Activated naive CD8-positive, alpha-beta T cell treated with anti-CD3 and anti-CD28 coated beads, Interleukin-2, amount 50 U/mL, for 24 hours (primary cell): ENCODE results near the gene OLR1.
A peak's percentile ranks its signal among the peaks of the same experiment; 100 is the strongest.
"Not testable (repeated sequence)": the region's sequence is repeated elsewhere in the genome, so short reads cannot be mapped to it uniquely, and the experiment has no call there.

ENCODE experiments used
- ATAC-seq: fragments of 150-1000 bp; cut with Tn5 transposase; one replicate; pipeline ENCODE4 v1.10.0; 2021
- DNase-seq: peaks from one replicate; pipeline ENCODE4 v3.0.0; 2021
- H3K27ac Mint-ChIP-seq: one replicate; pipeline ENCODE4 v1.8.0; 2021; ENCODE audit warnings: mild to moderate bottlenecking, mixed read lengths
- H3K27me3 Mint-ChIP-seq: one replicate; pipeline ENCODE4 v1.8.0; 2021; ENCODE audit warnings: mixed read lengths
- H3K36me3 Mint-ChIP-seq: one replicate; pipeline ENCODE4 v1.8.0; 2021; ENCODE audit warnings: low read depth, mixed read lengths
- H3K4me1 Mint-ChIP-seq: one replicate; pipeline ENCODE4 v1.8.0; 2021; ENCODE audit warnings: mixed read lengths
- H3K4me3 Mint-ChIP-seq: one replicate; pipeline ENCODE4 v1.8.0; 2021; ENCODE audit warnings: mild to moderate bottlenecking, moderate library complexity, mixed read lengths
- H3K9me3 Mint-ChIP-seq: one replicate; pipeline ENCODE4 v1.8.0; 2021; ENCODE audit warnings: mixed read lengths

OLR1 gene

DNA sequence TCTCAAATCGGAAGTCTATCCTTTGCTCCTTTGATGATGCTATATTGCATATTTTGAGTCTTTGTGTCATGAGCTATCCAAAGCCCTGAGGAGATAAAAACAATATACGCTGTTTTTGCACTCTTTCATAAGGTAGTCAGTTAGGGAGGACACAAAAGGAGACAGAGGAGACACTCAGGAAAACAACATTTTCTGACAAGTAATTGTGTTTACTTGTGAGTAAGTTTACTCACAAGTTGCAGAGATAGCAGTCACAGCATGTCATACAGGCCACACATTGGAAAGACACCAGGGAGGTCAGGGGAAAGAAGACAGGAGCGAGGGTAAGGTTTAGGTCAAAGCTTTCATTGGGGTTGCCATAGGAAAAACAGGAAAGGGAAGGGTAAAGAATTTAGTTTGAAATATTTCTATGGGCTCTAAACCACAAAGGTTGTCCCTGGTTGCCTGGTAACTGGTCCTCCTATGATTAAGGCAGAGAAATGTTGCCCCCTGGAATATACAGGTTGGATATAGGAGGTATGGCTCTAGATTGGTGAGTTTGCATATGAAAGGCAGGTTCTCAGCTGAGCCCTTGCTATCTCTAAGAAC is 33.4 kb upstream of the OLR1 start:
- no peak overlapping the region for H3K27ac Mint-ChIP-seq
- H3K9me3 Mint-ChIP-seq: no peaks in the 10 kb centered on the region
- H3K4me3 Mint-ChIP-seq: no peak overlapping the region
- peaks cover 4% of the 10 kb centered on the region for H3K27me3 Mint-ChIP-seq
- DNase-seq (no peak), ATAC-seq (no peak)
- H3K36me3 Mint-ChIP-seq: no peaks in the 10 kb centered on the region
- no peaks in the 10 kb centered on the region for H3K4me1 Mint-ChIP-seq

DNA sequence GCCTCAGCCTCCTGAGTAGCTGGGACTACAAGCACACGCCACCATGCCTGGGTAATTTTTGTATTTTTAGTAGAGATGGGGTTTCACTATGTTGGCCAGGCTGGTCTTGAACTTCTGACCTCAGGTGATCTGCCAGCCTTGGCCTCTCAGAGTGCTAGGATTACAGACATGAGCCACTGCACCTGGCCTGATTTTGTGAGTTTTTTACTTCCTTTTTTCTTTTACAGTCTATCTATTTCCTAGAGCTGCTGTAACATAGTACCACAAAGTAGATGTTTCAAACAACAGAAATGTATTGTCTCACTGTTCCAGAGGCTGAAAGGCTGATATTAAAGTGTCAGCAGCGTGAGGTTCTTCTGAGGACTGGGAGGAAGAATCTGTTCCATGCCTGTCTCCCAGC is 32.6 kb upstream of the OLR1 start:
- H3K4me3 Mint-ChIP-seq, DNase-seq, ATAC-seq, H3K36me3 Mint-ChIP-seq, H3K27me3 Mint-ChIP-seq, H3K27ac Mint-ChIP-seq, H3K4me1 Mint-ChIP-seq, H3K9me3 Mint-ChIP-seq: not testable (repeated sequence)

DNA sequence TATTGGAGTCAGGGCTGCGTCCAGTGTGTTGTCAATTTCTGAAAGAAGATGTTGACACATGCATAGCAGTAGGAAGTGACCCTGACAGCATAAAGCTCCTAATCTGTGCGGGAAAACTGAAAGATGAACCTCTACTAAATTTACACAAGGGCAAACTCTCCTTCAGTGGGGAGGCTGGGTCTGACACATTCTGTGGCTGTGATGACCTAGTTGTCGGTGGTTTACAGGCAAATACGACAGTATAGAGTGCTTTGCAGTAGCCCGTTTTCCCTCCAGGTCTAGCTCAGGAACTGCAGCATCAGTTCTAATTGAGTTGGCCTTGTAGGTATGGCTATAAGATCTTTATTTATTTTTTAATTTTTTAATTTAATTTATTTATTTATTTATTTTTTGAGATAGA is 25.9 kb upstream of the OLR1 start:
- H3K36me3 Mint-ChIP-seq: no peaks in the 10 kb centered on the region
- no peak for ATAC-seq
- no peak overlapping the region for H3K4me3 Mint-ChIP-seq
- H3K27ac Mint-ChIP-seq: no peak overlapping the region
- peaks cover 8% of the 10 kb centered on the region for H3K4me1 Mint-ChIP-seq
- no peak for DNase-seq
- H3K27me3 Mint-ChIP-seq: peaks cover 12% of the 10 kb centered on the region
- no peaks in the 10 kb centered on the region for H3K9me3 Mint-ChIP-seq

GRCh38 chr12:10196210-10196609 is 24.3 kb upstream of the OLR1 start:
- H3K4me1 Mint-ChIP-seq: peaks cover 8% of the 10 kb centered on the region
- H3K27me3 Mint-ChIP-seq: peaks cover 20% of the 10 kb centered on the region
- no peak overlapping the region for H3K27ac Mint-ChIP-seq
- no peak overlapping the region for H3K4me3 Mint-ChIP-seq
- no peaks in the 10 kb centered on the region for H3K36me3 Mint-ChIP-seq
- no peak for ATAC-seq
- no peaks in the 10 kb centered on the region for H3K9me3 Mint-ChIP-seq
- no peak for DNase-seq

DNA sequence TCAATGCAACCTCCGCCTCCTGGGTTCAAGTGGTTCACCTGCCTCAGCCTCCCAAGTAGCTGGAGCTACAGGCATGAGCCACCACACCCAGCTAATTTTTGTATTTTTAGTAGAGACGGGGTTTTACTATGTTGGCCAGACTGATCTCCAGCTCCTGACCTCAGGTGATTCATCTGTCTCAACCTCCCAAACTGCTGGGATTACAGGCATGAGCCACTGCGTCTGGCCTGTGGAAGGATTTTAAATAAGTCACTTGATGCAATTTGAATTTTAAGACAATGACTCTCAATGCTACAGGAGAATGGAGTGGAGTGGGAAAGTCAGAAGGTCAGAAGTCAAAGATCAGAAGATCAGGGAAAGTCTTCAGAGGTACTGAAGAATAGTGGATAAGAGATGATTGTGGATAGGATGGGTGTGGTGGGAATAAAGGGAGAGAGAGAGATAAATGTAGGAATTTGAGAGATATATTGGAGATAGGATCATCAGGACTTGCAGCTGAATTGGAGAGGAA is 22.3 kb upstream of the OLR1 start:
- Mint-ChIP-seq H3K4me1 (peaks cover 8% of the 10 kb centered on the region), H3K9me3 (no peaks in the 10 kb centered on the region), H3K36me3 (no peaks in the 10 kb centered on the region), H3K27me3 (peaks cover 24% of the 10 kb centered on the region), H3K4me3 (no peak overlapping the region), H3K27ac (no peak overlapping the region)
- ATAC-seq (no peak), DNase-seq (no peak)

DNA sequence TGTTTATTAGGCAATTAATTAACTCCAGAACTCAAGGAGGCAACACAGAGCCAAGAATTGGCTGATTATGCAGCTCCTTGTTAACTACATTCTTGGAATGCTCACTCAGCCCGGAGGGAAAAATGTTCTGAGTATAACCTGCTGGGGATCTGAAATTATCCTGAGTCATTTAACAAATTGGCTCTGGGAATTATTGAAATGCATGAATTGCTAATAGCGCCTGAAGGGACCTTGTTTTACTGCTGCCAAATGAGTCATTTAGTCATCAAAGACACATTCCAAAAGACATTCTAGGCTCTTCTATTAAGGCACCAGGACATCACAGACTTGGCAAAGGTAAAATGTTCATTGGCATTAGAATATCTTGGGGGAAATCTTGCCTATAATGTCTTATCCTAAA is 19.9 kb upstream of the OLR1 start:
- Mint-ChIP-seq H3K4me3 (no peak overlapping the region), H3K9me3 (no peaks in the 10 kb centered on the region), H3K36me3 (no peaks in the 10 kb centered on the region), H3K27ac (no peak overlapping the region), H3K4me1 (peaks cover 8% of the 10 kb centered on the region), H3K27me3 (peaks cover 26% of the 10 kb centered on the region)
- DNase-seq: no peak
- ATAC-seq: no peak

DNA sequence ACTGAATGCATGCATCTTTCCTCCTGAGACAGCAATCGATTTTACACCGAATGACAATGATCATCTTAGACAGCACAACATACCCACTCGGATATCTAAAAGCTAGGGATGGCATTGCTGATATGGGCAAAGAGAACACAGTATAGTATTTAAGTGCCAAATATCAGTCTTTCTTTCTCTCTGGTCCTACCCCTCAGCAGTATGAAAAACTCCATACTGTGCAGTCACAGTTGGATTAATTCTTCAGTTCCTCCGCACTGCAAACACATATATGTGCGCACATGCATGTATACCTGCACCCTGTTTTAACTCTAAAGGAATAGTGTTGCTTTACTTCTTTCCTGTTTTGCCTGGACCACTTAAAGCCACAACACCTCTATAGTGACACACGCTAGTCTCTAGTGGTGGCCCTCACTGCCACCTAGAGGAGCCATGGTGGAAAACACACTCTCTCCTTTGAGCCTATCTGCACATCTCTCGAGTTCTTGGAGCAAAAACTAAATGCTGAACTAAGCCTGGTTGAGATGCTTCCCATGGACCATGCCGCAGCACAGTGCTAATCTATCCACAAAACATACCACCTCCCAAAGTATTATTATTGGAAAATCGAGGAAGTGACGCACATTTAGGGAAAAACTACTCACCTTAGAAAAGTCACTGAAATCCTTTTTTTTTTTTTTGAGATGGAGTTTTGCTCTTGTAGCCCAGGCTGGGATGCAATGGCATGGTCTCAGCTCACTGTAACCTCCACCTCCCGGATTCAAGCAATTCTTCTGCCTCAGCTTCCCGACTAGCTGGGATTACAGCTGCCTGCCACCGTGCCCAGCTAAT is 18.8 kb upstream of the OLR1 start:
- ATAC-seq: peak; percentile 93
- Mint-ChIP-seq H3K9me3 (no peaks in the 10 kb centered on the region), H3K4me3 (no peak overlapping the region), H3K27ac (no peak overlapping the region), H3K36me3 (no peaks in the 10 kb centered on the region), H3K27me3 (peaks cover 30% of the 10 kb centered on the region), H3K4me1 (peaks cover 4% of the 10 kb centered on the region)
- DNase-seq: peak; percentile 46

DNA sequence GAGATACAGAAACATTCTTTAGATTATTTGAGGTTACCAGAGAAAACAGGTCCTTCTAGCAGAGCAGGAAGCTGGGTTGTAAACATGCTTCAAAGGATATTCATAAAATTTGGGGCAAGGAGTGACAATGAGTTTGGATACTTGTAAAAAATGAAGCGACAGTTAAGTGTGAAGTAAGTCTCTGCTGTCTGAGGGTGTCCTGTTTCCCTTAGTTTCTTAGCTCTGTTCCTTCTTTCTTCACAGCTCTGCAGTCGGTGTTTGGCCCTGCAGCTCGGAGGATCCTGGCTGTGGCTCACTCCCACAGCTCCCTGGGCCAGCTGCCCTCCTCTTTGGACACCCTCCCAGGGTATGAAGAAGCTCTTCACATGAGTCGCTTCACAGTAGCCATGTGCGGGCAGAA is 17.7 kb upstream of the OLR1 start:
- Mint-ChIP-seq H3K27me3 (peaks cover 31% of the 10 kb centered on the region), H3K36me3 (no peaks in the 10 kb centered on the region), H3K4me1 (no peaks in the 10 kb centered on the region), H3K9me3 (no peaks in the 10 kb centered on the region), H3K27ac (no peak overlapping the region), H3K4me3 (no peak overlapping the region)
- ATAC-seq (no peak), DNase-seq (no peak)

DNA sequence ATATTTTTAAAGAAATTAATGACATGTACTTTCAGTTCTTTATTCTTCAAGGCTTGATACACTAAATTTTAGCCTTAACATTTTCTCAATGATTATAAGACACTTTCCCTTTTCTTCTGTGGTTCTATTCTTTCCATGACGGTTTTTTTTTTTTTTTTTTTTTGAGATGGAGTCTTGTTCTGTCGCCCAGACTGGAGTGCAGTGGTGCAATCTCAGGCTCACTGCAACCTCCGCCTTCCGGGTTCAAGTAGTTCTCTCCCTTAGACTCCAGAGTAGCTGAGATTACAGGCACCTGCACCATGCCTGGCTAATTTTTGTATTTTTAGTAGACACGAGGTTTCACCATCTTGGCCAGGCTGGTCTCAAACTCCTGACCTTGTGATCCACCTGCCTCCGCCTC is 15.0 kb upstream of the OLR1 start:
- H3K4me3 Mint-ChIP-seq, H3K36me3 Mint-ChIP-seq, ATAC-seq, H3K4me1 Mint-ChIP-seq, H3K9me3 Mint-ChIP-seq, H3K27ac Mint-ChIP-seq, DNase-seq: not testable (repeated sequence)
- H3K27me3 Mint-ChIP-seq: peaks cover 24% of the 10 kb centered on the region

DNA sequence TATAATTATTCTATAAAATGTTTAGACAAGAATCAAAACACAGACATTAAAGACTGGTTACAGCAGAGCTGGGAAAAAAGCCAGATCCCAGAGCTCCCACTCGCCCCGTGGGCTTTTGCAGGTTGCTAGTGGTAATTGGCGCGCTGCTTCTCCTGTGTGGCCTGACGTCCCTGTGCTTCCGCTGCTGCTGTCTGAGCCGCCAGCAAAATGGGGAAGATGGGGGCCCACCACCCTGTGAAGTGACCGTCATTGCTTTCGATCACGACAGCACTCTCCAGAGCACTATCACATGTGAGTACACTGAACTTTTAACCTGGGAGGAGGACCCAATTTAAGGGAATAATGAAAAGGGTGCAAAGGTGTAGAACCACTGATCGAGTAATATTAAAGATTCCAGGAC is 14.4 kb upstream of the OLR1 start:
- DNase-seq: no peak
- Mint-ChIP-seq H3K4me3 (no peak overlapping the region), H3K4me1 (peaks cover 5% of the 10 kb centered on the region), H3K27ac (no peak overlapping the region), H3K27me3 (peaks cover 20% of the 10 kb centered on the region), H3K36me3 (no peaks in the 10 kb centered on the region), H3K9me3 (no peaks in the 10 kb centered on the region)
- ATAC-seq: no peak

DNA sequence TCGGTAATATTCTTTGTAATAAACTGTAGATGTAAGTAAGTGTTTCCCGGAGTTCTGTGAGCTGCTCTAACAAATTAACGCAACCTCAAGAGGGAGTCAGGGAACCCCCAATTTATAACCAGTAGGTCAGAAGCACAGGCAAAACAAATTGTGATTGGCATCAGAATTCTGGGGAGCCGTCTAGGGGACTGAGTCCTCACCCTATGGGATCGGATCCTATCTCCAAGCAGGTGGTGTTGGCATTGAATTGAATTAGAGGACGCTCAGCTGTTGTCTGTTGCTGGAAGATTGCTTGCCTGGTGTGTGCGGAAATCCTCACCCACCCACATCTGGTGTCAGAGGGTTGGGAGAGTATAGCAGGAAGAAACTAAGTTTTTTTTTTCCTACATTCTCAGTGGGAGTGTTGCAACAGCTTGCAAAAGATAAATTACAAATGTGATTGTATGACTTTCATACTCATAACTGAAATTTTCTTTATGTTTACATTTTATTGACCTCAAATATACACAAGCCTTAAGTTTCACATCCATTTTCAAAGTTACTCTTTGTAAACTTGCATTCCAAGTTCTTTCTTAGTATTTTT is 12.4 kb upstream of the OLR1 start:
- ATAC-seq: no peak
- no peak overlapping the region for H3K4me3 Mint-ChIP-seq
- H3K27ac Mint-ChIP-seq: no peak overlapping the region
- H3K27me3 Mint-ChIP-seq: peaks cover 16% of the 10 kb centered on the region
- no peaks in the 10 kb centered on the region for H3K9me3 Mint-ChIP-seq
- no peak for DNase-seq
- peaks cover 5% of the 10 kb centered on the region for H3K4me1 Mint-ChIP-seq
- H3K36me3 Mint-ChIP-seq: no peaks in the 10 kb centered on the region

- H3K27ac Mint-ChIP-seq: no peak overlapping the region
- DNase-seq: no peak
- no peak for ATAC-seq
- H3K4me1 Mint-ChIP-seq: peaks cover 5% of the 10 kb centered on the region
- no peaks in the 10 kb centered on the region for H3K36me3 Mint-ChIP-seq
- no peak overlapping the region for H3K4me3 Mint-ChIP-seq
- H3K27me3 Mint-ChIP-seq: peaks cover 22% of the 10 kb centered on the region
- H3K9me3 Mint-ChIP-seq: no peaks in the 10 kb centered on the region
Observed at GRCh38 chr12:10182354-10183049, 10.6 kb upstream of the OLR1 start.

GRCh38 chr12:10179776-10180181 is 7.8 kb upstream of the OLR1 start:
- Mint-ChIP-seq H3K4me3 (no peak overlapping the region), H3K4me1 (peaks cover 5% of the 10 kb centered on the region), H3K9me3 (no peaks in the 10 kb centered on the region), H3K27ac (no peak overlapping the region), H3K27me3 (peaks cover 11% of the 10 kb centered on the region), H3K36me3 (no peaks in the 10 kb centered on the region)
- no peak for ATAC-seq
- no peak for DNase-seq

- ATAC-seq (no peak), DNase-seq (no peak)
- Mint-ChIP-seq H3K27ac (no peak within 1 kb of the TSS), H3K9me3 (no peaks in the 10 kb centered on the region), H3K27me3 (peaks cover 14% of the 10 kb centered on the region), H3K4me3 (no peak within 1 kb of the TSS), H3K36me3 (no peaks in the 10 kb centered on the region), H3K4me1 (peaks cover 5% of the 10 kb centered on the region)
Observed at GRCh38 chr12:10178821-10179220, 6.9 kb upstream of the OLR1 start, which contains the start of gene TMEM52B. TSS of gene TMEM52B (plus strand) at chr12:10179032. CDS start at chr12:10179575, 543 bp downstream.
